H1 (cell line): ENCODE data around the gene LNPEP. TPM values are rescaled to one million over a fixed set of nuclear protein-coding genes. Genes with fewer than 3 reads are reported as not detected.

Experiments used
- CTCF ChIA-PET: fragments of 300-600 bp; sonication (Branson Sonifier 250); formaldehyde crosslinking; loops from one replicate; lab custom pipeline; 2021; ENCODE audit not compliant: partially characterized antibody; lab: Charles Lee
- POLR2A ChIA-PET: fragments of 300-600 bp; sonication (Branson Sonifier 250); formaldehyde crosslinking; loops from one replicate; lab custom pipeline; 2021; ENCODE audit warnings: inconsistent platforms; ENCODE audit not compliant: partially characterized antibody; lab: Charles Lee
- DNase-seq, 2 experiments: peaks; one replicate each; pipeline versions ENCODE4 v3.0.0 to v3.0.0-alpha.2; 2010 to 2022; ENCODE audit warnings: low spot score in 2 of 2, low read depth in 1 of 2, mixed read lengths in 1 of 2
- FAIRE-seq: peaks from 2 replicates; lab custom pipeline; 2011; peaks lifted over from hg19 to GRCh38; lab: Jason Lieb, UNC
- H2AFZ ChIP-seq: 2 replicates; pipeline ENCODE4 v1.8.1; 2012; ENCODE audit warnings: low read length, inconsistent platforms
- H2AK5ac ChIP-seq: 2 replicates; pipeline ENCODE4 v1.6.1; 2013; ENCODE audit warnings: low read depth, low read length
- H2BK120ac ChIP-seq: replicated peaks from 2 replicates; pipeline ENCODE3; 2013; ENCODE audit warnings: low read depth, low read length, inconsistent platforms
- H2BK12ac ChIP-seq: 2 replicates; pipeline ENCODE4 v1.6.1; 2013; ENCODE audit warnings: low read depth, low read length
- H2BK15ac ChIP-seq: 2 replicates; pipeline ENCODE4 v1.6.1; 2013; ENCODE audit warnings: low read length
- H2BK20ac ChIP-seq: 2 replicates; pipeline ENCODE4 v1.6.1; 2013; ENCODE audit warnings: low read length
- H2BK5ac ChIP-seq: 2 replicates; pipeline ENCODE4 v1.6.1; 2013; ENCODE audit warnings: low read depth, low read length
- H3K14ac ChIP-seq: 2 replicates; pipeline ENCODE4 v1.6.1; 2013; ENCODE audit warnings: inconsistent platforms; ENCODE audit not compliant: insufficient read length
- H3K18ac ChIP-seq: 2 replicates; pipeline ENCODE4 v1.6.1; 2013; ENCODE audit warnings: low read length; ENCODE audit errors: extremely low read depth
- H3K23ac ChIP-seq: 2 replicates; pipeline ENCODE4 v1.6.1; 2013; ENCODE audit warnings: inconsistent platforms; ENCODE audit not compliant: insufficient read length
- H3K23me2 ChIP-seq: 2 replicates; pipeline ENCODE4 v1.6.1; 2013; ENCODE audit warnings: low read depth, low read length
- H3K27ac ChIP-seq: 2 replicates; pipeline ENCODE4 v1.6.1; 2011; ENCODE audit warnings: low read depth, low read length, inconsistent platforms
- H3K27me3 ChIP-seq, 4 experiments: replicated peaks in 1 of 4; 1 replicate in 1 of 4; 2 replicates in 3 of 4; pipeline versions ENCODE4 v1.6.1 to v1.8.1; 2011 to 2013; ENCODE audit warnings: low read length in 3 of 4, mild to moderate bottlenecking in 3 of 4, inconsistent platforms in 2 of 4, mixed read lengths in 2 of 4, moderate library complexity in 1 of 4; ENCODE audit not compliant: control insufficient read depth in 3 of 4, insufficient read depth in 3 of 4; ENCODE audit errors: extremely low read depth in 1 of 4
- H3K36me3 ChIP-seq, 4 experiments: 2 replicates each; pipeline versions ENCODE4 v1.6.1 to v1.8.1; 2011 to 2013; ENCODE audit warnings: mild to moderate bottlenecking in 4 of 4, low read length in 3 of 4, moderate library complexity in 2 of 4, control low read depth in 1 of 4, inconsistent platforms in 1 of 4; ENCODE audit not compliant: insufficient read depth in 4 of 4, control insufficient read depth in 2 of 4
- H3K4ac ChIP-seq: replicated peaks from 2 replicates; pipeline ENCODE3; 2013; ENCODE audit warnings: low read length, low read depth, mixed read lengths, inconsistent platforms; ENCODE audit not compliant: insufficient read length
- H3K4me1 ChIP-seq, 4 experiments: replicated peaks in 1 of 4; 1 replicate in 1 of 4; 2 replicates in 3 of 4; pipeline versions ENCODE4 v1.6.1 to v1.8.1; 2011 to 2013; ENCODE audit warnings: low read length in 3 of 4, inconsistent platforms in 2 of 4, mixed read lengths in 1 of 4; ENCODE audit not compliant: insufficient read depth in 4 of 4, control insufficient read depth in 3 of 4
- H3K4me2 ChIP-seq, 2 experiments: 2 replicates each; pipeline versions ENCODE4 v1.6.1 to v1.8.1; 2011 to 2013; ENCODE audit warnings: low read depth in 2 of 2, low read length in 2 of 2, control low read depth in 1 of 2, inconsistent platforms in 1 of 2, mild to moderate bottlenecking in 1 of 2; ENCODE audit not compliant: insufficient read depth in 1 of 2
- H3K4me3 ChIP-seq, 4 experiments: fragments of 200-600, 300-600 bp in 1 of 4; sonication (generic), shearing (Covaris generic), sonication (Bioruptor Twin) in 1 of 4; 2 replicates each; pipeline versions ENCODE4 v1.5.1 to v1.8.1; 2011 to 2016; ENCODE audit warnings: low read length in 4 of 4, low read depth in 3 of 4, control low read depth in 2 of 4, inconsistent platforms in 2 of 4, mild to moderate bottlenecking in 2 of 4, mixed read lengths in 1 of 4, moderate library complexity in 1 of 4; ENCODE audit not compliant: insufficient read depth in 2 of 4; ENCODE audit errors: extremely low read depth in 1 of 4
- H3K56ac ChIP-seq: replicated peaks from 2 replicates; pipeline ENCODE3; 2013; ENCODE audit warnings: low read depth, mild to moderate bottlenecking, mixed read lengths, low read length, inconsistent platforms; ENCODE audit not compliant: insufficient read length
- H3K79me1 ChIP-seq: 2 replicates; pipeline ENCODE4 v1.6.1; 2013; ENCODE audit warnings: low read depth, low read length, control low read depth
- H3K79me2 ChIP-seq, 2 experiments: 2 replicates each; pipeline versions ENCODE4 v1.6.1 to v1.8.1; 2012 to 2013; ENCODE audit warnings: low read length in 2 of 2, mild to moderate bottlenecking in 2 of 2, inconsistent platforms in 1 of 2; ENCODE audit not compliant: insufficient read depth in 2 of 2, control insufficient read depth in 1 of 2
- H3K9ac ChIP-seq, 4 experiments: replicated peaks in 1 of 4; 1 replicate in 1 of 4; 2 replicates in 3 of 4; pipeline versions ENCODE4 v1.6.1 to v1.8.1; 2011 to 2013; ENCODE audit warnings: low read depth in 3 of 4, low read length in 3 of 4, control low read depth in 2 of 4, mild to moderate bottlenecking in 2 of 4, moderate library complexity in 2 of 4, inconsistent platforms in 1 of 4; ENCODE audit errors: extremely low read depth in 1 of 4
- H3K9me3 ChIP-seq, 2 experiments: 2 replicates each; pipeline versions ENCODE4 v1.6.1 to v1.8.1; 2012 to 2013; ENCODE audit warnings: mild to moderate bottlenecking in 2 of 2, moderate library complexity in 2 of 2, control low read depth in 1 of 2, inconsistent platforms in 1 of 2, low read depth in 1 of 2, low read length in 1 of 2, mixed read lengths in 1 of 2; ENCODE audit not compliant: insufficient read depth in 2 of 2
- H4K20me1 ChIP-seq, 2 experiments: replicated peaks in 1 of 2; 2 replicates each; pipeline versions ENCODE3 to v1.8.1; 2011 to 2013; ENCODE audit warnings: inconsistent platforms in 2 of 2, low read length in 2 of 2, mild to moderate bottlenecking in 1 of 2; ENCODE audit not compliant: insufficient read depth in 2 of 2, control insufficient read depth in 1 of 2
- H4K5ac ChIP-seq: 2 replicates; pipeline ENCODE4 v1.6.1; 2013; ENCODE audit warnings: low read length, low read depth, mixed read lengths, inconsistent platforms; ENCODE audit not compliant: insufficient read length
- H4K8ac ChIP-seq: 2 replicates; pipeline ENCODE4 v1.8.0; 2013; ENCODE audit warnings: mild to moderate bottlenecking, moderate library complexity, low read length, inconsistent platforms; ENCODE audit not compliant: insufficient read depth; ENCODE audit errors: extremely low read depth
- H4K91ac ChIP-seq: replicated peaks from 2 replicates; pipeline ENCODE3; 2013; ENCODE audit warnings: low read length, mixed read lengths, inconsistent platforms; ENCODE audit not compliant: insufficient read length
- CEBPB ChIP-seq: IDR thresholded peaks from 2 replicates; pipeline ENCODE4 v1.6.1; 2012; ENCODE audit warnings: low read depth, low read length
- GABPA ChIP-seq: IDR thresholded peaks from 2 replicates; pipeline ENCODE4 v1.6.1; 2011; ENCODE audit warnings: mild to moderate bottlenecking, low read length, moderate library complexity, borderline replicate concordance; ENCODE audit not compliant: insufficient read depth
- HDAC2 ChIP-seq, 2 experiments: fragments of 300-600 bp in 1 of 2; sonication (generic) in 1 of 2; IDR thresholded peaks; 2 replicates each; pipeline ENCODE4 v1.6.1; 2011 to 2012; ENCODE audit warnings: low read depth in 2 of 2, low read length in 2 of 2, mild to moderate bottlenecking in 2 of 2, moderate library complexity in 2 of 2, borderline replicate concordance in 1 of 2, inconsistent platforms in 1 of 2
- KDM5A ChIP-seq: fragments of 200-600 bp; IDR thresholded peaks from 2 replicates; pipeline ENCODE4 v1.7.1; 2012; ENCODE audit warnings: mild to moderate bottlenecking, low read length, inconsistent platforms, mixed read lengths
- NRF1 ChIP-seq: IDR thresholded peaks from 2 replicates; pipeline ENCODE4 v1.6.1; 2011; ENCODE audit warnings: mild to moderate bottlenecking, low read depth, low read length, improper control_type of control experiment
- RXRA ChIP-seq: IDR thresholded peaks from 2 replicates; pipeline ENCODE4 v1.6.1; 2011; ENCODE audit warnings: low read depth, mild to moderate bottlenecking, low read length, moderate library complexity; ENCODE audit not compliant: insufficient read depth
- SIRT6 ChIP-seq: IDR thresholded peaks from one replicate; pipeline ENCODE4 v1.7.1; 2012; ENCODE audit warnings: low read length, inconsistent platforms
- SP2 ChIP-seq: IDR thresholded peaks from 2 replicates; pipeline ENCODE4 v1.6.1; 2012; ENCODE audit warnings: mild to moderate bottlenecking, low read length, inconsistent platforms
- SP4 ChIP-seq: IDR thresholded peaks from 2 replicates; pipeline ENCODE4 v1.6.1; 2012; ENCODE audit warnings: low read length, inconsistent platforms
- WGBS, 2 experiments: shearing (Covaris generic) in 1 of 2; methylation state at CpG; one replicate each; pipeline versions ENCODE4 v1.1.6 to v1.1.7; 2013 to 2015; ENCODE audit warnings: low lambda C conversion rate in 2 of 2, mixed read lengths in 2 of 2, inconsistent platforms in 1 of 2, low coverage in 1 of 2, missing lambda C conversion rate in 1 of 2; ENCODE audit not compliant: insufficient replicate concordance in 2 of 2, insufficient coverage in 1 of 2, insufficient read length in 1 of 2; ENCODE audit errors: extremely low coverage in 1 of 2, missing lambda C conversion rate in 1 of 2; 5-methylcytosine and 5-hydroxymethylcytosine counted together
- polyA plus RNA-seq, 7 experiments: library from polyadenylated mRNA; depleted of rRNA in 3 of 7; stranded (reverse) in 5 of 7; unstranded in 2 of 7; fragments of >200 nt in 5 of 7; fragments of 200-250 nt in 2 of 7; gene quantifications; 1 replicate in 5 of 7; 2 replicates in 1 of 7; 4 replicates in 1 of 7; pipeline versions ENCODE4 v1.2.1 to v1.2.3, GENCODE V29; 2011 to 2013; ENCODE audit warnings: missing spikeins in 2 of 7, mixed read lengths in 2 of 7
- total RNA-seq: library from RNA; stranded (reverse); fragmentation: NEBNext Ultra II Directional; extraction: Animal tissue kit (Norgen Biotek cat#: 25700); gene quantifications from 2 replicates; pipeline ENCODE4 v1.2.1, GENCODE V29; 2021
- TF ChIP-seq, protein P1 (sequence below): IDR thresholded peaks from 2 replicates; pipeline ENCODE4 v1.6.1; 2011; ENCODE audit warnings: low read depth, mild to moderate bottlenecking, low read length; ENCODE audit not compliant: insufficient read depth
- TF ChIP-seq, protein P2 (sequence below), 3 experiments: IDR thresholded peaks; 1 replicate in 2 of 3; 2 replicates in 1 of 3; pipeline versions ENCODE4 v1.5.1 to v1.6.1; 2011; ENCODE audit warnings: low read length in 3 of 3, mild to moderate bottlenecking in 3 of 3, inconsistent platforms in 2 of 3, low read depth in 1 of 3, moderate library complexity in 1 of 3; ENCODE audit not compliant: insufficient read depth in 1 of 3; ENCODE audit errors: control extremely low read depth in 1 of 3

The LNPEP gene
- total and polyA plus RNA-seq, 2 of the 8 experiments (the other 6 are each of a cell fraction or from before 2014, with no cell fraction given) = 1.8 to 4.5 TPM

DNA sequence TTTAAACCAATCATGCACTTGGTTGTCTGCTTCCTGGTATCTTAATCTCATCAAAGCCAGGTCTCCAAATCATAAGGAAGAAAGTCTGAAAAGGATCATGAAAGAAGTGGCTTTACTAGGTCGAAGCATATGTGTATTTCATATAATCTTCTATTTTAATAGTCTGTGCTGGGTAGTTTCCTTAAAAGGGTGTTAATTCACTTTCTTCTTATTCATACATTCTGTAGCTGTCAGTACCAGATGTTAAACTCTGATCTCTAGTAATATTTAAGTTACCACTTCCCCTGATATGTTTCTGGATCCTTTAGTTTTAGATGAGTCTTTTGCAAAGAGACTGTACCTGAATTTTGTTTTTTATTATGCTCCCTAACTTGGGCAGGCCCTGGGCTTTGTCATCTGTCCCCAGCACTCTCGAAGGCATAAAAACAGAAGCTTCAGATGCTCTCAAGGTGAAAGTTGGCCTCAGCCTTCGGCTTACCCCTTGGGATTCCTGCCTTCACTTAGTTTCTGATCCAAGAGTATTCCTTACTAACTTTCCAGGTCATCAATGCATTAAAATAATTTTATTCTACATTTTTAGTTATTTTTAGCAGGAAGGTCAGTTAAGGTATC is 15.0 kb upstream of the LNPEP start:
- Histone ChIP-seq H2AFZ (no peak overlapping the region), H2BK20ac (no peak overlapping the region), H3K36me3 (no peaks in the 10 kb centered on the region), H2BK15ac (no peak overlapping the region), H4K8ac (no peak overlapping the region), H4K5ac (no peak overlapping the region), H3K79me2 (no peaks in the 10 kb centered on the region), H3K4me2 (no peak overlapping the region), H3K4me1 (peaks cover 0 to 4% (median 3%) of the 10 kb centered on the region in 4 experiments; a peak in 4 of 7 replicates), H3K23ac (no peak overlapping the region), H3K14ac (no peak overlapping the region), H3K18ac (no peak overlapping the region), H3K4ac (no peak overlapping the region), H3K27ac (no peak overlapping the region), H3K9me3 (no peaks in the 10 kb centered on the region), H4K20me1 (no peaks in the 10 kb centered on the region), H3K56ac (no peak overlapping the region), H3K27me3 (no peaks in the 10 kb centered on the region), H3K79me1 (no peaks in the 10 kb centered on the region), H2BK5ac (no peak overlapping the region), H2BK12ac (no peak overlapping the region), H2BK120ac (no peak overlapping the region), H3K9ac (no peak overlapping the region), H4K91ac (no peak overlapping the region), H2AK5ac (no peak overlapping the region), H3K4me3 (no peak overlapping the region), H3K23me2 (no peaks in the 10 kb centered on the region)
- WGBS, 2 experiments = 97% methylated on average over 3 of the region's 3 CpGs; no CpG with 5 or more reads in 1 of the 2 experiments
- no peak for FAIRE-seq
- POLR2A ChIA-PET = no interaction called here
- CTCF ChIA-PET = no interaction called here
- no peak for DNase-seq
- TF ChIP-seq, protein P1, sequence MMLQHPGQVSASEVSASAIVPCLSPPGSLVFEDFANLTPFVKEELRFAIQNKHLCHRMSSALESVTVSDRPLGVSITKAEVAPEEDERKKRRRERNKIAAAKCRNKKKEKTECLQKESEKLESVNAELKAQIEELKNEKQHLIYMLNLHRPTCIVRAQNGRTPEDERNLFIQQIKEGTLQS = no peak
- TF ChIP-seq GABPA = no peak
- no peak for TF ChIP-seq HDAC2 (IDR thresholded peaks at IDR 0.05; ENCODE audit: borderline replicate concordance in 1 of 2, low read depth in 2 of 2, low read length in 2 of 2)
- TF ChIP-seq SIRT6 = no peak
- no peak for TF ChIP-seq CEBPB
- TF ChIP-seq NRF1 = no peak
- TF ChIP-seq SP4 = no peak
- TF ChIP-seq, protein P2, sequence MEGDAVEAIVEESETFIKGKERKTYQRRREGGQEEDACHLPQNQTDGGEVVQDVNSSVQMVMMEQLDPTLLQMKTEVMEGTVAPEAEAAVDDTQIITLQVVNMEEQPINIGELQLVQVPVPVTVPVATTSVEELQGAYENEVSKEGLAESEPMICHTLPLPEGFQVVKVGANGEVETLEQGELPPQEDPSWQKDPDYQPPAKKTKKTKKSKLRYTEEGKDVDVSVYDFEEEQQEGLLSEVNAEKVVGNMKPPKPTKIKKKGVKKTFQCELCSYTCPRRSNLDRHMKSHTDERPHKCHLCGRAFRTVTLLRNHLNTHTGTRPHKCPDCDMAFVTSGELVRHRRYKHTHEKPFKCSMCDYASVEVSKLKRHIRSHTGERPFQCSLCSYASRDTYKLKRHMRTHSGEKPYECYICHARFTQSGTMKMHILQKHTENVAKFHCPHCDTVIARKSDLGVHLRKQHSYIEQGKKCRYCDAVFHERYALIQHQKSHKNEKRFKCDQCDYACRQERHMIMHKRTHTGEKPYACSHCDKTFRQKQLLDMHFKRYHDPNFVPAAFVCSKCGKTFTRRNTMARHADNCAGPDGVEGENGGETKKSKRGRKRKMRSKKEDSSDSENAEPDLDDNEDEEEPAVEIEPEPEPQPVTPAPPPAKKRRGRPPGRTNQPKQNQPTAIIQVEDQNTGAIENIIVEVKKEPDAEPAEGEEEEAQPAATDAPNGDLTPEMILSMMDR (IDR thresholded peaks at IDR 0.05; ENCODE audit: control extremely low read depth in 1 of 3, insufficient read depth in 1 of 3, low read depth in 1 of 3, low read length in 3 of 3) = no peak
- no peak for TF ChIP-seq RXRA
- TF ChIP-seq KDM5A = no peak
- no peak for TF ChIP-seq SP2
